Muscle of leg (tissue), 11 donors: Measurements from ENCODE around the gene HOGA1. TPM values are rescaled to one million over a fixed set of nuclear protein-coding genes. Genes with fewer than 3 reads are reported as not detected.

Source experiments
- DNase-seq: peaks from one replicate; pipeline ENCODE4 v3.0.0; 2013
- H3K27ac ChIP-seq: one replicate; pipeline ENCODE4 v1.5.1; 2013; ENCODE audit warnings: mild to moderate bottlenecking, low read length, control low read depth
- H3K27me3 ChIP-seq: one replicate; pipeline ENCODE4 v1.6.1; 2013; ENCODE audit warnings: low read length; ENCODE audit not compliant: control insufficient read depth, insufficient read depth
- H3K36me3 ChIP-seq: one replicate; pipeline ENCODE4 v1.6.1; 2013; ENCODE audit warnings: low read length; ENCODE audit not compliant: control insufficient read depth, insufficient read depth
- H3K4me1 ChIP-seq: one replicate; pipeline ENCODE4 v1.6.1; 2013; ENCODE audit warnings: low read length; ENCODE audit not compliant: control insufficient read depth, insufficient read depth
- H3K4me3 ChIP-seq: one replicate; pipeline ENCODE4 v1.5.1; 2013; ENCODE audit warnings: low read length, control low read depth
- H3K9me3 ChIP-seq: replicated peaks from 2 replicates; pipeline ENCODE4 v1.6.1; 2013; ENCODE audit warnings: low read depth, low read length; ENCODE audit not compliant: control insufficient read depth
- WGBS: methylation state at CpG from one replicate; pipeline ENCODE4 v1.1.5; 2013; ENCODE audit warnings: missing lambda C conversion rate; ENCODE audit not compliant: insufficient coverage; 5-methylcytosine and 5-hydroxymethylcytosine counted together
- polyA plus RNA-seq, 8 donors: library from polyadenylated mRNA; unstranded; fragments of 120-200 nt; gene quantifications; one replicate each; pipeline versions ENCODE4 v1.2.1 to v1.2.3, GENCODE V29; 2013; ENCODE audit warnings: inconsistent platforms in 1 of 8, low replicate concordance in 1 of 8; ENCODE audit not compliant: insufficient read length in 8 of 8, insufficient read depth in 1 of 8
- total RNA-seq: library from RNA; stranded (reverse); fragments of 120-200 nt; gene quantifications from one replicate; pipeline ENCODE4 v1.2.4, GENCODE V29; 2013

Gene HOGA1
- total and polyA plus RNA-seq, 9 donors = 0.41 to 1.0 (median 0.76) TPM

DNA sequence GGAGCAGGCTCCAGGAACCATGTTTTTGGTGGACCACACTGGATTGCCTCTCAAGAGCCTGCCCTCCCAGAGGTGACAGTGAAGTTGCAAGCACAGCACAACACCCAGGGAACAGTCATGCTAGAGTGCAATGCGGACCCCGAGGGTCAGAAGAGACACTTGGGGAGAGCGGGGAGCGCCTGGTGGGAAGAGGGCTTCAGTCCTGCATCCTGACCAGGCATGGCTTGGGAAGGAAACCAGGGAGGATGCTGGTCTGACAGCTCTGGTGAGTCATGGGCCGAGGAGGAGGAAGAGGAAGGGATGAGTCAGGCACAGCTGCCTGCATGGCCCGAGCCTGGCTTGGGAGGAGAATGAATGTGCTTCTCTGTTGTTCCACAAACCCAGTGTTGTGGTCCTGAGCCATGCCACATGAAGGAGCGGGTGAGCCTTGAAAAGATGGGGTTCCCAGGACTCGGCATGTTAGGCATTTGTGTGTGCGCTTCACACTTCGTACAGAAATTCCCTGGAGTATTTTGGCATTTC, 41.1 kb upstream of the HOGA1 start:
- Histone ChIP-seq H3K36me3 (no peaks in the 10 kb centered on the region), H3K4me3 (no peak overlapping the region), H3K27ac (peak overlapping the region; percentile 97), H3K9me3 (no peaks in the 10 kb centered on the region), H3K27me3 (no peaks in the 10 kb centered on the region), H3K4me1 (peaks cover 67% of the 10 kb centered on the region)
- peak; percentile 87 for DNase-seq
- WGBS = 39% methylated on average over 8 of the region's 10 CpGs

- Histone ChIP-seq H3K9me3 (no peaks in the 10 kb centered on the region), H3K27ac (peak overlapping the region; percentile 11), H3K27me3 (no peaks in the 10 kb centered on the region), H3K4me3 (no peak overlapping the region), H3K4me1 (peaks cover 69% of the 10 kb centered on the region), H3K36me3 (no peaks in the 10 kb centered on the region)
- DNase-seq = no peak
- 75% methylated on average over 7 of the region's 18 CpGs for WGBS
Measured at GRCh38 chr10:97546456-97547270, 37.5 kb upstream of the HOGA1 start.

- Histone ChIP-seq H3K4me3 (no peak overlapping the region), H3K36me3 (no peaks in the 10 kb centered on the region), H3K27ac (no peak overlapping the region), H3K4me1 (peaks cover 63% of the 10 kb centered on the region), H3K27me3 (no peaks in the 10 kb centered on the region), H3K9me3 (no peaks in the 10 kb centered on the region)
- DNase-seq = no peak
- WGBS = 55% methylated on average over 4 of the region's 4 CpGs
Measured at GRCh38 chr10:97547271-97547600, 37.0 kb upstream of the HOGA1 start.

DNA sequence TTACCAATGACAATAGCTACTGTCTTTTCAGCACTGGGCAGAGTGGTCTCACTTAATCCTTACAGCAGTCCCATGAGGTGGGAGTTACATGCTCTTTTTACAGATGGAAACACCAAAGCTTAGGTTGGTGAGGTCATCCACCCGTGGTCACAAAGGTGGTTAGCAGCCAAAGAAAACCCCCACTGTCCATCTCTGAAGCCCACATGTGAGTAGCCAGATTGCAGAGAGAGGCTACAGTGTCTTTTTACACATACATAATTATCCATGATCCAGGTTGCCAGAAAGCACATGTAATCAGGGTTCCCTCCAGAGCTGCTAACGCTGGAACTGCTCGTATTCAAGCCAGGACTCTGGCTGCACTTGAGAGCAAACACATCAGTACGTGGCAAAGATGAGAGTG, 36.2 kb upstream of the HOGA1 start:
- peak; percentile 81 for DNase-seq
- H3K4me3 ChIP-seq = no peak overlapping the region
- peak overlapping the region; percentile 51 for H3K27ac ChIP-seq
- H3K9me3 ChIP-seq = no peaks in the 10 kb centered on the region
- no peaks in the 10 kb centered on the region for H3K36me3 ChIP-seq
- no peaks in the 10 kb centered on the region for H3K27me3 ChIP-seq
- peaks cover 56% of the 10 kb centered on the region for H3K4me1 ChIP-seq
- WGBS = 40% methylated on average over 1 of the region's 4 CpGs

- Histone ChIP-seq H3K9me3 (no peaks in the 10 kb centered on the region), H3K27me3 (no peaks in the 10 kb centered on the region), H3K4me1 (peaks cover 50% of the 10 kb centered on the region), H3K27ac (no peak overlapping the region), H3K36me3 (no peaks in the 10 kb centered on the region), H3K4me3 (no peak overlapping the region)
- WGBS = 89% methylated on average over 11 of the region's 13 CpGs
- DNase-seq = peak; percentile 40
Measured at GRCh38 chr10:97548828-97549455, 35.2 kb upstream of the HOGA1 start.

- Histone ChIP-seq H3K36me3 (no peaks in the 10 kb centered on the region), H3K4me3 (no peak overlapping the region), H3K27ac (peak overlapping the region; percentile 66), H3K9me3 (no peaks in the 10 kb centered on the region), H3K27me3 (no peaks in the 10 kb centered on the region), H3K4me1 (peaks cover 49% of the 10 kb centered on the region)
- 27% methylated on average over 5 of the region's 13 CpGs for WGBS
- DNase-seq = peak; percentile 74
Measured at GRCh38 chr10:97549587-97550322, 34.4 kb upstream of the HOGA1 start.

GRCh38 chr10:97550336-97551149, 33.6 kb upstream of the HOGA1 start:
- DNase-seq = no peak
- no peaks in the 10 kb centered on the region for H3K36me3 ChIP-seq
- 80% methylated on average over 1 of the region's 10 CpGs for WGBS
- H3K27me3 ChIP-seq = no peaks in the 10 kb centered on the region
- peak overlapping the region; percentile 66 for H3K27ac ChIP-seq
- peaks cover 49% of the 10 kb centered on the region for H3K4me1 ChIP-seq
- no peak overlapping the region for H3K4me3 ChIP-seq
- H3K9me3 ChIP-seq = peaks cover 3% of the 10 kb centered on the region

- H3K36me3 ChIP-seq = no peaks in the 10 kb centered on the region
- no peak for DNase-seq
- peaks cover 4% of the 10 kb centered on the region for H3K9me3 ChIP-seq
- WGBS = 87% methylated on average over 3 of the region's 6 CpGs
- H3K4me3 ChIP-seq = no peak overlapping the region
- no peaks in the 10 kb centered on the region for H3K27me3 ChIP-seq
- H3K4me1 ChIP-seq = peaks cover 46% of the 10 kb centered on the region
- no peak overlapping the region for H3K27ac ChIP-seq
Measured at GRCh38 chr10:97551271-97551670, 32.9 kb upstream of the HOGA1 start.

DNA sequence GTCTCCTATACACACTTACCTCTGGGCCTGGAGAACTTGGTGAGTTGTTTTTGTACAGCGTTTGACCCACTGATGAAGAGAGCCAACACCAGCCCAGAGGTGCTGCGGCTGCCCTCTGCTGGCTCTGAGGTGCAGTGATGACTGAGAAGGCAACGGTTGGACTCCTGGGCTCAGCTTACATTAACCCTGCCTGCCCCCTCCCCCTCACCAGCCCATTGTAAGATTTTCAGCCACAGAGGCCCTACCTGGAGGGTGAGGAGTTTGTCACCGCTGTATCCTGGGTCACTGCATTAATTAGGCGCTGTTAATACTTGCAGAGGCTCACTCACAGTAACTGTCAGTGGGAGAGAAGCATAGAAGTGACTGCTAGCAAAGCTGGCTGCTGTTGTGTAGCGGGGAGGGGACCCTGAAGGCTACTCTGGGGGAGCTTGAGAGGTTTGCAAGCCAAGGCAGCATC, 30.6 kb upstream of the HOGA1 start:
- H3K4me3 ChIP-seq = no peak overlapping the region
- H3K27ac ChIP-seq = no peak overlapping the region
- H3K27me3 ChIP-seq = no peaks in the 10 kb centered on the region
- peaks cover 25% of the 10 kb centered on the region for H3K4me1 ChIP-seq
- H3K36me3 ChIP-seq = no peaks in the 10 kb centered on the region
- 29% methylated on average over 3 of the region's 6 CpGs for WGBS
- H3K9me3 ChIP-seq = peaks cover 4% of the 10 kb centered on the region
- DNase-seq = peak; percentile 78
